HepG2 (cell line): ENCODE results near the gene GP1BA. TPM values are rescaled to one million over a fixed set of nuclear protein-coding genes. Genes with fewer than 3 reads are reported as not detected.

Experiments
- ATAC-seq: fragments of 200-7000 bp; cut with Tn5 transposase; 3 replicates; pipeline ENCODE4 v1.9.1; 2020; ENCODE audit warnings: mild to moderate bottlenecking, moderate library complexity
- BruUV-seq: library from RNA; stranded (reverse); fragments of 400-500 nt; replicated peaks from 2 replicates; lab custom pipeline; 2021; lab: Mats Ljungman, UMichigan
- CTCF ChIA-PET: fragments of 300-600 bp; formaldehyde crosslinking; extraction: SDS; loops from one replicate; lab custom pipeline; 2021; ENCODE audit warnings: low total read pairs, inconsistent platforms, low intra/inter-chr PET ratio; lab: Yijun Ruan, JAX
- POLR2A ChIA-PET: fragments of 350-600 bp; sonication (Branson Sonifier 250); formaldehyde crosslinking; loops from one replicate; lab custom pipeline; 2020; ENCODE audit warnings: antibody characterized with exemption, inconsistent platforms; lab: Yijun Ruan, JAX
- DNase-seq: peaks from one replicate; pipeline ENCODE4 v3.0.0-alpha.2; 2015; ENCODE audit warnings: low spot score
- FAIRE-seq: peaks from 3 replicates; lab custom pipeline; 2011; peaks lifted over from hg19 to GRCh38; lab: Jason Lieb, UNC
- H2AFZ ChIP-seq: one replicate; pipeline ENCODE4 v1.6.1; 2011; ENCODE audit warnings: low read length, inconsistent platforms
- H3K27ac ChIP-seq: fragments of 300-600 bp; 3 replicates; pipeline ENCODE4 v1.8.0; 2011; ENCODE audit warnings: mixed run types, mild to moderate bottlenecking, mixed read lengths, low read length, inconsistent platforms; ENCODE audit not compliant: insufficient read depth; ENCODE audit errors: extremely low read length
- H3K27me3 ChIP-seq, 2 experiments: fragments of 200-600 bp in 1 of 2; 2 replicates in 1 of 2; 3 replicates in 1 of 2; pipeline versions ENCODE4 v1.6.0 to v1.8.0; 2011; ENCODE audit warnings: low read length in 2 of 2, mild to moderate bottlenecking in 2 of 2, moderate library complexity in 2 of 2, inconsistent platforms in 1 of 2; ENCODE audit not compliant: insufficient read depth in 2 of 2, control insufficient read depth in 1 of 2
- H3K36me3 ChIP-seq, 2 experiments: fragments of 200-600 bp in 1 of 2; replicated peaks in 1 of 2; 2 replicates in 1 of 2; 3 replicates in 1 of 2; pipeline versions ENCODE4 v1.5.1 to v1.8.0; 2011; ENCODE audit warnings: low read length in 2 of 2, inconsistent platforms in 1 of 2; ENCODE audit not compliant: insufficient read depth in 2 of 2, control insufficient read depth in 1 of 2
- H3K4me1 ChIP-seq: 2 replicates; pipeline ENCODE4 v1.5.1; 2012; ENCODE audit warnings: low read length, inconsistent platforms; ENCODE audit not compliant: insufficient read depth
- H3K4me2 ChIP-seq: 2 replicates; pipeline ENCODE4 v1.6.0; 2011; ENCODE audit warnings: low read depth, low read length, inconsistent platforms
- H3K4me3 ChIP-seq, 3 experiments: fragments of 200-600 bp in 1 of 3; sonication (generic), shearing (Covaris generic) in 1 of 3; replicated peaks in 1 of 3; 2 replicates each; pipeline ENCODE4 v1.5.1; 2011 to 2016; ENCODE audit warnings: low read length in 3 of 3, inconsistent platforms in 2 of 3, low read depth in 2 of 3, mild to moderate bottlenecking in 2 of 3, control low read depth in 1 of 3, mixed read lengths in 1 of 3; ENCODE audit not compliant: insufficient read depth in 1 of 3
- H3K79me2 ChIP-seq: one replicate; pipeline ENCODE4 v1.6.1; 2011; ENCODE audit warnings: low read length, inconsistent platforms; ENCODE audit not compliant: insufficient read depth
- H3K9ac ChIP-seq: 2 replicates; pipeline ENCODE4 v1.6.0; 2011; ENCODE audit warnings: mild to moderate bottlenecking, low read depth, low read length, inconsistent platforms; ENCODE audit not compliant: insufficient read depth
- H3K9me3 ChIP-seq: 2 replicates; pipeline ENCODE4 v1.5.1; 2012; ENCODE audit warnings: mild to moderate bottlenecking, low read length
- H4K20me1 ChIP-seq: 2 replicates; pipeline ENCODE4 v1.6.0; 2011; ENCODE audit warnings: inconsistent platforms, mild to moderate bottlenecking, low read length, moderate library complexity; ENCODE audit not compliant: insufficient read depth
- ATM ChIP-seq: fragments of 450-650 bp; IDR thresholded peaks from 2 replicates; pipeline ENCODE4 v1.7.1; 2017; ENCODE audit warnings: mild to moderate bottlenecking, borderline replicate concordance
- BCL6 ChIP-seq: IDR thresholded peaks from 2 replicates; pipeline ENCODE4 v1.6.1; 2016; ENCODE audit warnings: missing genetic modification reagents, missing compliant biosample characterization
- CCAR2 ChIP-seq: fragments of 200-400 bp; formaldehyde crosslinking; optimal IDR thresholded peaks from 2 replicates; pipeline ENCODE3; 2018; ENCODE audit warnings: low read depth, mild to moderate bottlenecking, low read length, moderate library complexity
- EP300 ChIP-seq, 3 experiments: sonication (generic) in 1 of 3; formaldehyde crosslinking in 1 of 3; IDR thresholded peaks; 2 replicates each; pipeline versions ENCODE4 v1.5.1 to v1.6.1; 2011 to 2020; ENCODE audit warnings: low read depth in 2 of 3, low read length in 2 of 3, borderline replicate concordance in 1 of 3, improper control_type of control experiment in 1 of 3, mild to moderate bottlenecking in 1 of 3, missing genetic modification reagents in 1 of 3, moderate library complexity in 1 of 3
- ESRRA ChIP-seq: sonication (generic); formaldehyde crosslinking; IDR thresholded peaks from 2 replicates; pipeline ENCODE4 v1.5.1; 2020; ENCODE audit warnings: mild to moderate bottlenecking, low read depth, missing genetic modification reagents
- HMGXB4 ChIP-seq, 2 experiments: sonication (generic) in 1 of 2; formaldehyde crosslinking in 1 of 2; IDR thresholded peaks; 2 replicates each; pipeline versions ENCODE4 v1.4.0 to v1.6.1; 2018 to 2020; ENCODE audit warnings: missing genetic modification reagents in 2 of 2, borderline replicate concordance in 1 of 2, low read depth in 1 of 2, mild to moderate bottlenecking in 1 of 2, missing biosample characterization in 1 of 2
- MZF1 ChIP-seq: sonication (generic); formaldehyde crosslinking; IDR thresholded peaks from 2 replicates; pipeline ENCODE4 v1.8.1; 2023; ENCODE audit warnings: mild to moderate bottlenecking, missing genetic modification reagents, borderline replicate concordance
- NCOA1 ChIP-seq: sonication (generic); formaldehyde crosslinking; IDR thresholded peaks from 2 replicates; pipeline ENCODE4 v1.9.0; 2021; ENCODE audit warnings: missing genetic modification reagents
- PHF20 ChIP-seq: sonication (generic); formaldehyde crosslinking; IDR thresholded peaks from 2 replicates; pipeline ENCODE4 v1.5.0; 2020; ENCODE audit warnings: mild to moderate bottlenecking, missing genetic modification reagents
- ZBTB8A ChIP-seq: sonication (generic); formaldehyde crosslinking; IDR thresholded peaks from 2 replicates; pipeline ENCODE4 v1.4.0; 2020; ENCODE audit warnings: mild to moderate bottlenecking, low read depth, missing genetic modification reagents, borderline replicate concordance
- ZFP37 ChIP-seq: sonication (generic); formaldehyde crosslinking; IDR thresholded peaks from 2 replicates; pipeline ENCODE4 v1.4.0; 2020; ENCODE audit warnings: missing genetic modification reagents, borderline replicate concordance
- ZMAT3 ChIP-seq: sonication (generic); formaldehyde crosslinking; conservative IDR thresholded peaks from 2 replicates; pipeline ENCODE4 v1.7.0; 2021; ENCODE audit warnings: missing genetic modification reagents
- ZNF430 ChIP-seq: sonication (generic); formaldehyde crosslinking; IDR thresholded peaks from 2 replicates; pipeline ENCODE4 v1.9.0; 2021; ENCODE audit warnings: mild to moderate bottlenecking, missing genetic modification reagents
- ZNF431 ChIP-seq: sonication (generic); formaldehyde crosslinking; IDR thresholded peaks from 2 replicates; pipeline ENCODE4 v1.9.0; 2022; ENCODE audit warnings: missing genetic modification reagents, low read depth, mild to moderate bottlenecking, borderline replicate concordance
- ZNF543 ChIP-seq: sonication (generic); formaldehyde crosslinking; IDR thresholded peaks from 2 replicates; pipeline ENCODE4 v1.4.0; 2020; ENCODE audit warnings: mild to moderate bottlenecking, missing genetic modification reagents
- ZNF549 ChIP-seq: sonication (generic); formaldehyde crosslinking; IDR thresholded peaks from 2 replicates; pipeline ENCODE4 v1.5.0; 2020; ENCODE audit warnings: missing genetic modification reagents
- ZNF782 ChIP-seq: sonication (generic); formaldehyde crosslinking; IDR thresholded peaks from 2 replicates; pipeline ENCODE4 v1.4.0; 2020; ENCODE audit warnings: missing genetic modification reagents, mild to moderate bottlenecking, borderline replicate concordance
- ZSCAN31 ChIP-seq: sonication (generic); formaldehyde crosslinking; IDR thresholded peaks from 2 replicates; pipeline ENCODE4 v1.5.0; 2020; ENCODE audit warnings: low read depth, mild to moderate bottlenecking, missing genetic modification reagents
- WGBS: methylation state at CpG from one replicate; pipeline ENCODE4 v1.1.6; 2017; ENCODE audit warnings: low lambda C conversion rate; 5-methylcytosine and 5-hydroxymethylcytosine counted together
- in situ Hi-C: cut with HindIII; loops from 2 replicates; pipeline ENCODE4 v1.10.0; 2017; ENCODE audit warnings: low pct_unique_long_range_greater_than_20kb; ENCODE audit not compliant: extremely low pct_ligation_motif_present
- intact Hi-C: fragments of 100-400 bp; cut with micrococcal nuclease; formaldehyde crosslinking; loops from one replicate; pipeline ENCODE4 v1.10.0; 2022; ENCODE audit not compliant: unreplicated experiment
- polyA plus RNA-seq, 8 experiments: library from polyadenylated mRNA; depleted of rRNA in 3 of 8; stranded (reverse) in 7 of 8; unstranded in 1 of 8; fragments of >200 nt; fragmentation: Illumina TruSeq in 4 of 8; extraction: Trizol in 4 of 8; gene quantifications; 2 replicates each; pipeline versions ENCODE4 v1.2.1 to v1.2.3, GENCODE V29; 2011 to 2016; ENCODE audit warnings: low read depth in 4 of 8, missing spikeins in 1 of 8, mixed read lengths in 1 of 8; ENCODE audit not compliant: insufficient read depth in 1 of 8
- total RNA-seq, 5 experiments: library from RNA; depleted of rRNA; stranded (reverse); fragments of >200 nt; fragmentation: Illumina TruSeq; extraction: Trizol; gene quantifications; 2 replicates each; pipeline ENCODE4 v1.2.3, GENCODE V29; 2016; ENCODE audit warnings: low read depth in 1 of 5
- TF ChIP-seq, protein P1 (sequence below): sonication (generic); formaldehyde crosslinking; IDR thresholded peaks from 2 replicates; pipeline ENCODE4 v1.4.0; 2020; ENCODE audit warnings: missing genetic modification reagents

Gene GP1BA
- total and polyA plus RNA-seq, 2 of the 13 experiments (the other 11 are each of a cell fraction or from before 2014, with no cell fraction given), result not detected

GRCh38 chr17:4950075-4950745 lies 18.1 kb downstream of the GP1BA start (continued):
- TF ChIP-seq ZSCAN31 (CRISPR knock-in tag) (peak; percentile 41; the same call in 1 of the 2 replicates), ZNF430 (CRISPR knock-in tag) (no peak; the same call in 1 of the 2 replicates), ZNF782 (CRISPR knock-in tag) (no peak; the same call in 1 of the 2 replicates), MZF1 (CRISPR knock-in tag) (no peak)
- TF ChIP-seq, all 625 proteins: peak for 115

DNA sequence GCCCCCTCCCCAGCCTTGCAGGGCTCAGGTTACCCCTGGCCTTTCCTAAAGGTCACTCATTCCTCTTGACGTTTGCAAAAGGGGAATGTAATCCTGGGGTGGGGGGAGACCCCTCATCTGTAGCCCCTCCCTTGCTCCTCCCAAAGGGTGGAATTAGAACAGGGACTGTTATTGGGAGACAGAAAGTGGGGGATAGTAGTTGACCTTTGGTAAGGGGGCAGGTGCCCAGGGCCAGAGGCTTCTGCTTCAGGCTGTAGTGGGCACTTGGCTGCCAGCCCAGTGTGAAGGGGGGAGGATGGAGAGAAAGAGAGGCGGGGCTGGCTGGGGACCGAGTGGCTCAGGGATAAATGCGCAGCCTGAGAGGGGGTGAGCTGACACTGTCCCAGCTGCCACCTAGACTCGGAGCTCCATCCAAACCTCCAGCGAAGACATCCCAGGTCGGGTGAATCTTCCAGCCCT lies 18.7 kb downstream of the GP1BA start, which contains the start of gene ENO3:
ENO3 (plus strand) TSS at position 374 of the 459 bp plus-strand sequence. CDS start 711 bp downstream, outside the sequence.
- Histone ChIP-seq H3K9me3 (no peaks in the 10 kb centered on the region), H3K27ac (peak within 1 kb of the TSS; percentile 99), H4K20me1 (peaks cover 18% of the 10 kb centered on the region), H3K9ac (peak within 1 kb of the TSS; percentile 84), H3K4me3 (peak within 1 kb of the TSS; percentile 52 to 88 (median 86)), H3K4me2 (peak within 1 kb of the TSS; percentile 93), H3K27me3 (no peaks in the 10 kb centered on the region; a peak in 1 of 5 replicates), H3K4me1 (peaks cover 46% of the 10 kb centered on the region), H3K79me2 (peaks cover 35% of the 10 kb centered on the region), H3K36me3 (peaks cover 7 to 13% of the 10 kb centered on the region in 2 experiments; a peak in 4 of 5 replicates), H2AFZ (no peak within 1 kb of the TSS)
- intact Hi-C loops (loop anchor here (1.0 to 5.0 kb wide), 2 partner anchors 17 to 43 kb away; partner anchors contain the start of gene SPAG7), in situ Hi-C loops (no loop called here)
- DNase-seq, result peak; percentile 73
- ATAC-seq, result peak; percentile 27
- CTCF ChIA-PET, result no interaction called here
- FAIRE-seq, result peak; percentile 91
- 0% methylated on average over 7 of the region's 7 CpGs for WGBS
- POLR2A ChIA-PET, result interaction anchor here (0.7 to 10.0 kb wide), 9 partner anchors 9 to 154 kb away, joined by 3 to 273 read pairs (median 5); partner anchors contain the start of genes PSMB6, RNF167, SLC25A11 and SPAG7
- BruUV-seq, result no TSS peak
- TF ChIP-seq ZBTB8A (CRISPR knock-in tag) (no peak), PHF20 (CRISPR knock-in tag) (no peak), HMGXB4 (CRISPR knock-in tag; IDR thresholded peaks at IDR 0.05; ENCODE audit: borderline replicate concordance in 1 of 2, low read depth in 1 of 2) (peak in 1 of 2 experiments; percentile 25; a peak in 1 of 4 replicates), ZMAT3 (CRISPR knock-in tag) (peak; percentile 65; the same call in 1 of the 2 replicates), NCOA1 (CRISPR knock-in tag) (0 out of 2 replicates have a peak, but pooled peaks have one; percentile 10), EP300 (IDR thresholded peaks at IDR 0.05; ENCODE audit: low read depth in 2 of 2, low read length in 2 of 2) (peak in 1 of 2 experiments; percentile 47; a peak in 1 of 4 replicates), EP300 (CRISPR knock-in tag; IDR thresholded peaks at IDR 0.05; ENCODE audit: borderline replicate concordance) (no peak), BCL6 (CRISPR knock-in tag) (peak; percentile 44; the same call in 1 of the 2 replicates), ZNF431 (CRISPR knock-in tag) (no peak), ESRRA (CRISPR knock-in tag) (peak; percentile 52; the same call in 1 of the 2 replicates), ATM (no peak), ZNF549 (CRISPR knock-in tag) (no peak), ZFP37 (CRISPR knock-in tag) (no peak), ZNF543 (CRISPR knock-in tag) (no peak; the same call in 1 of the 2 replicates), CCAR2 (no peak)
- TF ChIP-seq, protein P1, sequence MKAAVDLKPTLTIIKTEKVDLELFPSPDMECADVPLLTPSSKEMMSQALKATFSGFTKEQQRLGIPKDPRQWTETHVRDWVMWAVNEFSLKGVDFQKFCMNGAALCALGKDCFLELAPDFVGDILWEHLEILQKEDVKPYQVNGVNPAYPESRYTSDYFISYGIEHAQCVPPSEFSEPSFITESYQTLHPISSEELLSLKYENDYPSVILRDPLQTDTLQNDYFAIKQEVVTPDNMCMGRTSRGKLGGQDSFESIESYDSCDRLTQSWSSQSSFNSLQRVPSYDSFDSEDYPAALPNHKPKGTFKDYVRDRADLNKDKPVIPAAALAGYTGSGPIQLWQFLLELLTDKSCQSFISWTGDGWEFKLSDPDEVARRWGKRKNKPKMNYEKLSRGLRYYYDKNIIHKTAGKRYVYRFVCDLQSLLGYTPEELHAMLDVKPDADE, result no peak
